Kidney (tissue), 14 donors: Measurements from ENCODE around the gene CHDH. TPM values are rescaled to one million over a fixed set of nuclear protein-coding genes. Genes with fewer than 3 reads are reported as not detected.

Source experiments
- DNase-seq, 5 donors: peaks; one replicate each; pipeline ENCODE4 v3.0.0-alpha.2; 2013 to 2020
- FAIRE-seq: peaks from 2 replicates; lab custom pipeline; 2012; peaks lifted over from hg19 to GRCh38; lab: Jason Lieb, UNC
- H3K27ac ChIP-seq, 2 donors: one replicate each; pipeline ENCODE4 v1.7.0; 2013; ENCODE audit warnings: low read depth in 2 of 2, low read length in 2 of 2, inconsistent platforms in 1 of 2
- H3K27me3 ChIP-seq: one replicate; pipeline ENCODE4 v1.7.1; 2013; ENCODE audit warnings: low read length, inconsistent platforms; ENCODE audit not compliant: control insufficient read depth, insufficient read depth
- H3K36me3 ChIP-seq, 3 donors: one replicate each; pipeline versions ENCODE4 v1.7.0 to v1.7.1; 2013; ENCODE audit warnings: low read length in 3 of 3, control low read depth in 1 of 3, inconsistent platforms in 1 of 3; ENCODE audit not compliant: insufficient read depth in 3 of 3, control insufficient read depth in 2 of 3
- H3K4me1 ChIP-seq, 3 donors: one replicate each; pipeline versions ENCODE4 v1.7.0 to v1.7.1; 2013; ENCODE audit warnings: low read length in 3 of 3, inconsistent platforms in 1 of 3, low read depth in 1 of 3; ENCODE audit not compliant: control insufficient read depth in 2 of 3, insufficient read depth in 2 of 3
- H3K4me3 ChIP-seq, 3 donors: one replicate each; pipeline versions ENCODE4 v1.7.0 to v1.8.1; 2013; ENCODE audit warnings: low read length in 3 of 3, control low read depth in 1 of 3, inconsistent platforms in 1 of 3
- H3K9ac ChIP-seq, 3 donors: one replicate each; pipeline versions ENCODE4 v1.7.0 to v1.7.1; 2013; ENCODE audit warnings: low read length in 3 of 3, control low read depth in 1 of 3, inconsistent platforms in 1 of 3
- H3K9me3 ChIP-seq, 3 donors: one replicate each; pipeline versions ENCODE4 v1.7.0 to v1.7.1; 2013; ENCODE audit warnings: low read length in 3 of 3, control low read depth in 1 of 3, inconsistent platforms in 1 of 3; ENCODE audit not compliant: control insufficient read depth in 2 of 3, insufficient read depth in 1 of 3
- CTCF ChIP-seq: IDR thresholded peaks from 3 replicates; pipeline ENCODE4 v1.5.1; 2012; ENCODE audit warnings: mild to moderate bottlenecking, moderate library complexity, borderline replicate concordance; ENCODE audit not compliant: insufficient read depth; ENCODE audit errors: extremely low read depth
- intact Hi-C: fragments of 100-400 bp; cut with DNase I; formaldehyde crosslinking; loops from one replicate; pipeline ENCODE4 v1.11.1; 2022
- polyA plus RNA-seq: library from polyadenylated mRNA; stranded (reverse); fragments of 350-450 nt; fragmentation: Illumina TruSeq; extraction: RNeasy Lipid Tissue Mini Kit (QIAGEN cat#74804); gene quantifications from one replicate; pipeline ENCODE4 v1.2.3, GENCODE V29; 2014; ENCODE audit warnings: low read depth, low replicate concordance; ENCODE audit not compliant: insufficient read depth
- total RNA-seq: library from RNA; stranded (reverse); fragmentation: NEBNext Ultra II Directional; extraction: Animal tissue kit (Norgen Biotek cat#: 25700); gene quantifications from one replicate; pipeline ENCODE4 v1.2.1, GENCODE V29; 2021
- donor health status: control.
- donor health status: control.
- donor health status: control.
- donor health status: control.
- donor health status: control.
- donor health status: DM: yes; HTN: yes; CAD: no.
- donor health status: Normal renal cell carcinoma (clear cell type).

Gene CHDH
- total and polyA plus RNA-seq, 2 donors from 2014 or later: 26.5 to 33.4 TPM

DNA sequence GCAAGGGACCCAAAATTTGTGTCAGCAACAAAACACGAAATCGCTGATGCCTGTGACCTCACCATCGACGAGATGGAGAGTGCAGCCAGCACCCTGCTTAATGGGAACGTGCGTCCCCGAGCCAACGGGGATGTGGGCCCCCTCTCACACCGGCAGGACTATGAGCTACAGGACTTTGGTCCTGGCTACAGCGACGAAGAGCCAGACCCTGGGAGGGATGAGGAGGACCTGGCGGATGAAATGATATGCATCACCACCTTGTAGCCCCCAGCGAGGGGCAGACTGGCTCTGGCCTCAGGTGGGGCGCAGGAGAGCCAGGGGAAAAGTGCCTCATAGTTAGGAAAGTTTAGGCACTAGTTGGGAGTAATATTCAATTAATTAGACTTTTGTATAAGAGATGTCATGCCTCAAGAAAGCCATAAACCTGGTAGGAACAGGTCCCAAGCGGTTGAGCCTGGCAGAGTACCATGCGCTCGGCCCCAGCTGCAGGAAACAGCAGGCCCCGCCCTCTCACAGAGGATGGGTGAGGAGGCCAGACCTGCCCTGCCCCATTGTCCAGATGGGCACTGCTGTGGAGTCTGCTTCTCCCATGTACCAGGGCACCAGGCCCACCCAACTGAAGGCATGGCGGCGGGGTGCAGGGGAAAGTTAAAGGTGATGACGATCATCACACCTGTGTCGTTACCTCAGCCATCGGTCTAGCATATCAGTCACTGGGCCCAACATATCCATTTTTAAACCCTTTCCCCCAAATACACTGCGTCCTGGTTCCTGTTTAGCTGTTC, 34.9 kb downstream of the CHDH start:
- TF ChIP-seq CTCF: no peak
- no peaks in the 10 kb centered on the region for H3K9me3 ChIP-seq
- no peak for FAIRE-seq
- intact Hi-C loops: no loop called here
- DNase-seq: peak in 1 of 5 donors; percentile 53
- no peak overlapping the region for H3K27ac ChIP-seq
- H3K4me3 ChIP-seq: no peak overlapping the region
- no peaks in the 10 kb centered on the region for H3K27me3 ChIP-seq
- peaks cover 0 to 3% (median 2%) of the 10 kb centered on the region in 3 donors for H3K36me3 ChIP-seq
- H3K9ac ChIP-seq: no peak overlapping the region
- H3K4me1 ChIP-seq: peaks cover 0 to 13% (median 10%) of the 10 kb centered on the region in 3 donors

DNA sequence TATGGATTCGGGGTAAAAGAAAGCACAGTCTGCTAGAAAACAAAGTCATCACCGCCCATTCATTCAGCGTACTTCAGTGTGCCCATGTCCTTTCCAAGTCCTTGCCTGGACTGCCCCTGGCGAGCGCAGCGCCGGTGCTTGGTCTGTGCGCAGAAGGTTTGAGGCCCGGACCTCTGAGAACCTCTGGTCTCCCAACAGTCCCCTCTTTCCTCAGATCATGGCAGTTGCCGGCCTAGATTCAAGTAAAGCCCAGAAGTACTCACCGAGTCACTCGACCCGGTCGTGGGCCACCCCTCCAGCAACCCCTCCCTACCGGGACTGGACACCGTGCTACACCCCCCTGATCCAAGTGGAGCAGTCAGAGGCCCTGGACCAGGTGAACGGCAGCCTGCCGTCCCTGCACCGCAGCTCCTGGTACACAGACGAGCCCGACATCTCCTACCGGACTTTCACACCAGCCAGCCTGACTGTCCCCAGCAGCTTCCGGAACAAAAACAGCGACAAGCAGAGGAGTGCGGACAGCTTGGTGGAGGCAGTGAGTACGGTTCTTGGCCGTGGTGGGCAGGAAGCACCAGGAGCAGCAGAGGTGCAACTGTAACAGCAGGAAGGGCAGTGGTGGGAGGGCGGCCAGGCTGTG, 36.3 kb downstream of the CHDH start:
- H3K4me3 ChIP-seq: no peak overlapping the region
- H3K27ac ChIP-seq: no peak overlapping the region
- H3K4me1 ChIP-seq: peaks cover 0 to 13% (median 10%) of the 10 kb centered on the region in 3 donors
- no peaks in the 10 kb centered on the region for H3K36me3 ChIP-seq
- intact Hi-C loops: no loop called here
- TF ChIP-seq CTCF: no peak
- H3K9me3 ChIP-seq: no peaks in the 10 kb centered on the region
- no peak overlapping the region for H3K9ac ChIP-seq
- H3K27me3 ChIP-seq: no peaks in the 10 kb centered on the region
- DNase-seq: no peak
- FAIRE-seq: no peak

GRCh38 chr3:53809267-53809666, 37.0 kb downstream of the CHDH start:
- FAIRE-seq (no peak), DNase-seq (no peak)
- H3K4me1 ChIP-seq: peaks cover 0 to 15% (median 10%) of the 10 kb centered on the region in 3 donors
- H3K9me3 ChIP-seq: no peaks in the 10 kb centered on the region
- no peaks in the 10 kb centered on the region for H3K27me3 ChIP-seq
- intact Hi-C loops: no loop called here
- no peak overlapping the region for H3K9ac ChIP-seq
- H3K4me3 ChIP-seq: no peak overlapping the region
- TF ChIP-seq CTCF: no peak
- no peaks in the 10 kb centered on the region for H3K36me3 ChIP-seq
- no peak overlapping the region for H3K27ac ChIP-seq
